Brain microvascular endothelial cell (primary cell): Measurements from ENCODE around the gene CERS6.

ENCODE experiments used
- DNase-seq: peaks from one replicate; pipeline ENCODE4 v3.0.0-alpha.2; 2020
- H3K27ac ChIP-seq: fragments of 250-450 bp; sonication (Bioruptor Pico); 2 replicates; pipeline ENCODE4 v1.5.1; 2020; ENCODE audit warnings: mild to moderate bottlenecking, moderate library complexity
- H3K27me3 ChIP-seq: fragments of 250-450 bp; sonication (Bioruptor Pico); replicated peaks from 2 replicates; pipeline ENCODE4 v1.5.1; 2020; ENCODE audit warnings: mild to moderate bottlenecking
- H3K36me3 ChIP-seq: fragments of 250-450 bp; sonication (Bioruptor Pico); replicated peaks from 2 replicates; pipeline ENCODE4 v1.5.1; 2020; ENCODE audit warnings: mild to moderate bottlenecking
- H3K4me3 ChIP-seq: 2 replicates; pipeline ENCODE4 v1.5.1; 2011; ENCODE audit warnings: low read depth, mild to moderate bottlenecking, control low read depth, low read length, moderate library complexity
- in situ Hi-C: cut with HindIII; loops from 2 replicates; pipeline ENCODE4 v1.10.0; 2017; ENCODE audit warnings: low sequenced_read_pairs, low pct_ligation_motif_present
- TF ChIP-seq, protein P1 (sequence below): IDR thresholded peaks from 2 replicates; pipeline ENCODE4 v1.5.1; 2011; ENCODE audit warnings: low read depth, mild to moderate bottlenecking, moderate library complexity, low read length, control low read depth, inconsistent platforms; ENCODE audit errors: missing control alignments

The CERS6 gene

GRCh38 chr2:168514692-168515091 lies 58.6 kb downstream of the CERS6 start:
- Histone ChIP-seq H3K4me3 (no peak overlapping the region), H3K36me3 (no peaks in the 10 kb centered on the region), H3K27me3 (no peaks in the 10 kb centered on the region), H3K27ac (no peak overlapping the region)
- DNase-seq: no peak
- in situ Hi-C loops: no loop called here
- TF ChIP-seq, protein P1, sequence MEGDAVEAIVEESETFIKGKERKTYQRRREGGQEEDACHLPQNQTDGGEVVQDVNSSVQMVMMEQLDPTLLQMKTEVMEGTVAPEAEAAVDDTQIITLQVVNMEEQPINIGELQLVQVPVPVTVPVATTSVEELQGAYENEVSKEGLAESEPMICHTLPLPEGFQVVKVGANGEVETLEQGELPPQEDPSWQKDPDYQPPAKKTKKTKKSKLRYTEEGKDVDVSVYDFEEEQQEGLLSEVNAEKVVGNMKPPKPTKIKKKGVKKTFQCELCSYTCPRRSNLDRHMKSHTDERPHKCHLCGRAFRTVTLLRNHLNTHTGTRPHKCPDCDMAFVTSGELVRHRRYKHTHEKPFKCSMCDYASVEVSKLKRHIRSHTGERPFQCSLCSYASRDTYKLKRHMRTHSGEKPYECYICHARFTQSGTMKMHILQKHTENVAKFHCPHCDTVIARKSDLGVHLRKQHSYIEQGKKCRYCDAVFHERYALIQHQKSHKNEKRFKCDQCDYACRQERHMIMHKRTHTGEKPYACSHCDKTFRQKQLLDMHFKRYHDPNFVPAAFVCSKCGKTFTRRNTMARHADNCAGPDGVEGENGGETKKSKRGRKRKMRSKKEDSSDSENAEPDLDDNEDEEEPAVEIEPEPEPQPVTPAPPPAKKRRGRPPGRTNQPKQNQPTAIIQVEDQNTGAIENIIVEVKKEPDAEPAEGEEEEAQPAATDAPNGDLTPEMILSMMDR: no peak

- Histone ChIP-seq H3K27me3 (no peaks in the 10 kb centered on the region), H3K36me3 (no peaks in the 10 kb centered on the region), H3K4me3 (no peak overlapping the region), H3K27ac (peak overlapping the region; percentile 26)
- in situ Hi-C loops: no loop called here
- DNase-seq: peak; percentile 56
- TF ChIP-seq, protein P1: no peak
These were observed 59.4 kb downstream of the CERS6 start for GRCh38 chr2:168515502-168515901.

DNA sequence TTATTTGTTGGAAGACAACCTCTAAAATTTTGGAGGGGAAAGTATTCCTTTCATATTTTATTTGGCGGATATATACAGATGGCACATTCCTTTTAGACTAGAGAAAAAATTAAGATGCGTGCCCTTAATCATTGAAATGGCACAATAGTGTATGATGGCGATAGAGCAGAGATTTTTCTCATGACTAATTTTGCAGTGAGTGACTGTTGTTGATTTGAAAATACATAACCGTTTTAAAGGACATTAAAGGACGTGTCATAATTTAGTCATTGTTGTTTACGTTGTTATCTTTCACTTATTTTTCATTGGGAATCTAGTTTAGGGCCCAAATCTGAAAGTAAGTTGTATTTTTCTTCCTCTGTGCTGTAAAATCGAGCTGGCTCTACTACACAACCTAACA lies 61.7 kb downstream of the CERS6 start:
- in situ Hi-C loops: no loop called here
- Histone ChIP-seq H3K27me3 (no peaks in the 10 kb centered on the region), H3K36me3 (no peaks in the 10 kb centered on the region), H3K27ac (no peak overlapping the region), H3K4me3 (no peak overlapping the region)
- no peak for DNase-seq
- TF ChIP-seq, protein P1: no peak

DNA sequence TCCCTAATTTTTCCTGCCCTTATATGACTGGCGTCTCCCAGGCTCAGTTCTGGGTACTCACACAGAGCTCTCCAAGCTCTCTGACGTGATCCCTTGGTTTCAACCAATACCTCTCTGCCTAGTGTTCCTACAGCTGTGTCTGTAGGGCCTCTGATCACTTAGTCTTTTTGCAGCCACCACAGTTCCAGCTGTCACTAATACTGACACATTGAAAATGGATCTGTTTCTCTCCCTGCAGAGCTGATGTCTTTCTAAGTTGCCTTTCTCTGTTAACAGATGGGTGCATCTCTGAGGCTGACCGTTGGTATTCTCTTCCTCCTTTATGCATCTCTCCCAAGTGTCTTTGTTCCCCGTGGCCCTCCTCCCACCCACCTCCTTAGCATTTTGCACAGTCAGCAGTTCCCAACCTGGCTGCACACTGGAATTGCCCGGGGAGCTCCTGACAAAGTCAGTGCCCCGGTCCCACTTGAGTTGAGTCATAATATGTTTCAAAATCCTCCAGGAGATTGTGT lies 62.5 kb downstream of the CERS6 start:
- Histone ChIP-seq H3K36me3 (no peaks in the 10 kb centered on the region), H3K27me3 (no peaks in the 10 kb centered on the region), H3K27ac (no peak overlapping the region), H3K4me3 (no peak overlapping the region)
- in situ Hi-C loops: no loop called here
- TF ChIP-seq, protein P1: no peak
- peak; percentile 39 for DNase-seq

DNA sequence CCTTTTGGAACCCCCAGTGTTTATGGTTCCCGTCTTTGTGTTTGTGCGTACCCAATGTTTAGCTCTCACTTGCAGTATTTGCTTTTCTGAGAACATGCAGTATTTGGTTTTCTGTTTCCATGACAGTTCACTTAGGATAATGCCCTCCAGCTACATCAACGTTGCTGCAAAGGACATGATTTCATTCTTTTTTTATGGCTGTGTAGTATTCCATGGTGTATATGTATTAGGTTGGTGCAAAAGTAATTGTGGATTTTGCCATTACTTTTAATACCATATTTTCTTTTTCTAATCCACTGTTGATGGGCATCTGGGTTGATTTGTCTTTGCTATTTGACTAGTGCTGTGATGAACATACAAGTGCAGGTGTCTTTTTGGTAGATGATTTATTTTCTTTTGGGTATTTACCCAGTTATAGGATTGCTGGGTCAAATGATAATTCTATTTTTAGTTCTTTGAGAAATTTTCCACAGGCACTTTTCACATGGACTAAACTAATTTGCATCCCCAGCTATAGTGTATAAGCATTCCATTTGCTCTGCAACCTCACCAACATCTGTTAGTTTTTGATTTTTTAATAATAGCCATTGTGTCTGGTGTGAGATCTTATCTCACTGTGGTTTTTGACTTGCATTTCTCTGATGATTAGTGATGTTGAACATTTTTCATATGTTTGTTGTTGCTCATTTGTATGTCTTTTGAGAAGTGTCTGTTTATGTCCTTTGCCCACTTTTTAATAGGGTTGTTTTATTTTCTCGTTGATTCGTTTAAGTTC lies 63.6 kb downstream of the CERS6 start:
- DNase-seq: no peak
- Histone ChIP-seq H3K4me3 (no peak overlapping the region), H3K36me3 (no peaks in the 10 kb centered on the region), H3K27me3 (no peaks in the 10 kb centered on the region), H3K27ac (no peak overlapping the region)
- in situ Hi-C loops: no loop called here
- TF ChIP-seq, protein P1: no peak
